NCI-H2107 treated with DMSO at 0.1 percent for 48 hours (cell line): ENCODE data around the gene M1AP.

Experiments
- DNase-seq: peaks from one replicate; lab custom pipeline; 2025; ENCODE audit not compliant: unreplicated experiment; lab: John Stamatoyannopoulos, UW

The M1AP gene

GRCh38 chr2:74528600-74529356, 119.4 kb downstream of the M1AP start:
- DNase-seq: no peak

GRCh38 chr2:74527741-74528140, 120.4 kb downstream of the M1AP start:
- no peak for DNase-seq

GRCh38 chr2:74526649-74527230, 121.4 kb downstream of the M1AP start:
- no peak for DNase-seq

GRCh38 chr2:74525717-74526648, 122.1 kb downstream of the M1AP start, which contains the start of gene DQX1:
DQX1 (minus strand) TSS chr2:74526231; CDS start chr2:74525729, 502 bp downstream.
- DNase-seq: no peak

GRCh38 chr2:74524955-74525716, 123.0 kb downstream of the M1AP start:
- no peak for DNase-seq

GRCh38 chr2:74524005-74524404, 124.1 kb downstream of the M1AP start:
- DNase-seq: no peak

GRCh38 chr2:74522516-74522915, 125.6 kb downstream of the M1AP start:
- no peak for DNase-seq

- DNase-seq: no peak
Observed at GRCh38 chr2:74516650-74517049, 131.5 kb downstream of the M1AP start.

- no peak for DNase-seq
Observed at GRCh38 chr2:74515981-74516633, 132.0 kb downstream of the M1AP start.

GRCh38 chr2:74515271-74515980, 132.7 kb downstream of the M1AP start:
- DNase-seq: no peak

GRCh38 chr2:74514368-74515270, 133.5 kb downstream of the M1AP start, which contains the start of gene TLX2:
TLX2 (plus strand) TSS chr2:74514450; CDS start chr2:74514807, 357 bp downstream.
- DNase-seq: no peak

GRCh38 chr2:74513605-74514367, 134.3 kb downstream of the M1AP start:
- no peak for DNase-seq

- DNase-seq: no peak
Observed at GRCh38 chr2:74512744-74513604, 135.2 kb downstream of the M1AP start.

- no peak for DNase-seq
Observed at GRCh38 chr2:74511104-74511989, 136.8 kb downstream of the M1AP start.

- DNase-seq: no peak
Observed at GRCh38 chr2:74510272-74510671, 137.9 kb downstream of the M1AP start.
